Gastrocnemius medialis (tissue), 4 donors: Measurements from ENCODE around the gene EFHD1. TPM values are rescaled to one million over a fixed set of nuclear protein-coding genes. Genes with fewer than 3 reads are reported as not detected.

Source experiments
- ATAC-seq, 2 donors: fragments of 150-250 bp; one replicate each; pipeline ENCODE4 v1.9.1; 2016
- DNase-seq, 2 donors: peaks; one replicate each; pipeline ENCODE4 v3.0.0-alpha.2; 2019
- H3K27ac ChIP-seq, 4 donors: fragments of 200-600 bp; sonication (generic); 1 replicate in 1 of 4; 2 replicates in 3 of 4; pipeline ENCODE4 v1.5.1; 2016 to 2018; ENCODE audit warnings: mild to moderate bottlenecking in 2 of 4, moderate library complexity in 1 of 4
- H3K27me3 ChIP-seq, 3 donors: fragments of 200-600 bp; sonication (generic) in 2 of 3; 1 replicate in 1 of 3; 2 replicates in 2 of 3; pipeline versions ENCODE4 v1.5.1 to v1.6.0; 2016 to 2019; ENCODE audit warnings: mild to moderate bottlenecking in 1 of 3, moderate library complexity in 1 of 3
- H3K36me3 ChIP-seq, 2 donors: fragments of 200-600 bp; sonication (generic) in 1 of 2; one replicate each; pipeline ENCODE4 v1.5.1; 2017 to 2018
- H3K4me1 ChIP-seq, 2 donors: fragments of 200-600 bp; sonication (generic) in 1 of 2; one replicate each; pipeline ENCODE4 v1.5.1; 2016 to 2017; ENCODE audit warnings: mild to moderate bottlenecking in 2 of 2
- H3K4me3 ChIP-seq, 4 donors: fragments of 200-600 bp; sonication (generic) in 3 of 4; 1 replicate in 1 of 4; 2 replicates in 3 of 4; pipeline ENCODE4 v1.5.1; 2016 to 2019; ENCODE audit warnings: mild to moderate bottlenecking in 2 of 4
- H3K9me3 ChIP-seq, 3 donors: fragments of 200-600 bp; sonication (generic) in 2 of 3; 1 replicate in 1 of 3; 2 replicates in 2 of 3; pipeline ENCODE4 v1.5.1; 2016 to 2019
- CTCF ChIP-seq, 5 experiments: fragments of 450-650 bp in 3 of 5; fragments of 200-600 bp in 2 of 5; sonication (generic) in 2 of 5; IDR thresholded peaks in 4 of 5; conservative IDR thresholded peaks in 1 of 5; 1 replicate in 4 of 5; 2 replicates in 1 of 5; pipeline ENCODE4 v1.5.1; 2016 to 2019; ENCODE audit warnings: antibody characterized with exemption in 5 of 5, mild to moderate bottlenecking in 3 of 5, moderate library complexity in 3 of 5
- POLR2A ChIP-seq, 2 donors: fragments of 450-650 bp; IDR thresholded peaks; one replicate each; pipeline ENCODE4 v1.6.1; 2017; ENCODE audit warnings: antibody characterized with exemption in 2 of 2, mild to moderate bottlenecking in 2 of 2, moderate library complexity in 2 of 2
- in situ Hi-C, 4 donors: fragments of 200-750 bp; cut with MboI; loops; one replicate each; pipeline versions ENCODE4 v1.15.0 to v1.8.0; 2017; ENCODE audit warnings: low sequenced_read_pairs in 4 of 4
- intact Hi-C: fragments of 100-400 bp; cut with DNase I; formaldehyde crosslinking; loops from one replicate; pipeline ENCODE4 v1.15.1; 2023; ENCODE audit warnings: low total_unique reads
- total RNA-seq, 4 donors: library from RNA; depleted of rRNA; stranded (reverse); fragments of >200 nt; gene quantifications; one replicate each; pipeline versions ENCODE4 v1.1.0 to v1.2.3, GENCODE V29; 2016

The EFHD1 gene
- total RNA-seq, 4 donors from 2014 or later: 13.4 to 29.0 (median 13.9) TPM

- no peak for TF ChIP-seq CTCF (IDR thresholded peaks at IDR 0.05 in 4 of 5, conservative IDR thresholded peaks at IDR 0.05 in 1 of 5)
- no peak for TF ChIP-seq POLR2A (IDR thresholded peaks at IDR 0.05)
- Histone ChIP-seq H3K36me3 (no peaks in the 10 kb centered on the region), H3K4me1 (no peaks in the 10 kb centered on the region), H3K9me3 (no peaks in the 10 kb centered on the region), H3K4me3 (no peak overlapping the region), H3K27ac (no peak overlapping the region), H3K27me3 (no peaks in the 10 kb centered on the region)
- DNase-seq (no peak), ATAC-seq (no peak)
- in situ Hi-C loops (no loop called here), intact Hi-C loops (no loop called here)
Measured at GRCh38 chr2:232645061-232645460, 11.7 kb downstream of the EFHD1 start.

- Histone ChIP-seq H3K27me3 (no peaks in the 10 kb centered on the region), H3K36me3 (no peaks in the 10 kb centered on the region), H3K4me3 (no peak overlapping the region), H3K4me1 (peaks cover 0 to under 1% of the 10 kb centered on the region in 2 donors), H3K9me3 (no peaks in the 10 kb centered on the region), H3K27ac (no peak overlapping the region)
- intact Hi-C loops (no loop called here), in situ Hi-C loops (no loop called here)
- TF ChIP-seq POLR2A (IDR thresholded peaks at IDR 0.05) (no peak), CTCF (IDR thresholded peaks at IDR 0.05 in 4 of 5, conservative IDR thresholded peaks at IDR 0.05 in 1 of 5) (no peak)
- DNase-seq: no peak
- no peak for ATAC-seq
Measured at GRCh38 chr2:232646726-232647125, 13.3 kb downstream of the EFHD1 start.

DNA sequence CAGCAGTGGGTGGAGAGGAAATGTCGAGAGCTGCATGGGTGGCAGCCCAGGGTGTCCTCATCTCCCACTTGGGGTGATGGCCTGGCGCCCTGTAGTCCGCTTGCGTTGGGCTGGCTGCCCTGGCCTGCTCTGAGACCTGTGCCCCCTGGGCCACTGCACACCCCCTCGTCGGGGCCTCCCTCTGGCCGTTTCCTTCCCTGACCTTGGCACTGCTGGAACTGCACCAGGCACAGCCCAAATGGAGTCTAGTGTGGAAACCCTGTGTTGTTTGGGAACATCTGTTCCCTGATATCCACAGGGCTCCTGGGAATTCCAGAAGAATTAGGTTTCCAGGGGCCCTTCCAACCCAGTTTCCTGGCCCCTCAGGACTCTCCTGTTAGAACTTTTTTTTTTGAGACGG, 13.9 kb downstream of the EFHD1 start:
- TF ChIP-seq POLR2A (IDR thresholded peaks at IDR 0.05) (no peak), CTCF (IDR thresholded peaks at IDR 0.05 in 4 of 5, conservative IDR thresholded peaks at IDR 0.05 in 1 of 5) (no peak)
- Histone ChIP-seq H3K4me1 (peaks cover 0 to 6% of the 10 kb centered on the region in 2 donors), H3K9me3 (no peaks in the 10 kb centered on the region), H3K36me3 (no peaks in the 10 kb centered on the region), H3K4me3 (no peak overlapping the region), H3K27me3 (no peaks in the 10 kb centered on the region), H3K27ac (no peak overlapping the region)
- no peak for ATAC-seq
- DNase-seq: no peak
- in situ Hi-C loops: no loop called here
- intact Hi-C loops: no loop called here

DNA sequence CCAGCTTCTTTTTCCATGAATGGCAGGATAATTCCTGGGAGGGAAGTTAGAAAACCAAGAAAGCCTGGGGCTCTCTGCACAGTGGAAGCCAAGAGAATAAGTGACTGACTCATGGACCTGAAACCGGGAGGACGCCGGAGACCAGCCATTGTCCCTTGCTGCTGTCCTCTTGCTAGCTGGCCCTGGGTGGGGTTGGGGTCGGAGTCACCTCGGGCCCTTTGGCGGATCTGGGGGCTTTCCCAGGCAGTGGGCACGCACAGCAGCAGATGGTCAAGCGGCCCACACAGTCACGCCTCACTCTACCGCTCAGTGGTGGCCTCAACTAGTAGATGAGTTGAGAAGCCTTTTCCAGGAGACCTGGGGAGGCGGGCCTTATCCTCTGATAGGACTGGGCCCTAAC, 15.6 kb downstream of the EFHD1 start:
- no peak overlapping the region for H3K4me3 ChIP-seq
- ATAC-seq (no peak), DNase-seq (no peak)
- TF ChIP-seq CTCF (IDR thresholded peaks at IDR 0.05 in 4 of 5, conservative IDR thresholded peaks at IDR 0.05 in 1 of 5): no peak
- no peak for TF ChIP-seq POLR2A (IDR thresholded peaks at IDR 0.05)
- H3K9me3 ChIP-seq: no peaks in the 10 kb centered on the region
- no peak overlapping the region for H3K27ac ChIP-seq
- H3K27me3 ChIP-seq: no peaks in the 10 kb centered on the region
- no peaks in the 10 kb centered on the region for H3K36me3 ChIP-seq
- intact Hi-C loops (no loop called here), in situ Hi-C loops (no loop called here)
- H3K4me1 ChIP-seq: peaks cover 0 to 21% of the 10 kb centered on the region in 2 donors

- peak; percentile 6 to 43 for ATAC-seq
- peaks cover 0 to 40% of the 10 kb centered on the region in 2 donors for H3K4me1 ChIP-seq
- H3K27me3 ChIP-seq: no peaks in the 10 kb centered on the region
- no peaks in the 10 kb centered on the region for H3K9me3 ChIP-seq
- no peaks in the 10 kb centered on the region for H3K36me3 ChIP-seq
- H3K27ac ChIP-seq: peak overlapping the region in 2 of 4 donors; percentile 18 to 62
- TF ChIP-seq POLR2A (IDR thresholded peaks at IDR 0.05) (no peak), CTCF (IDR thresholded peaks at IDR 0.05 in 4 of 5, conservative IDR thresholded peaks at IDR 0.05 in 1 of 5) (no peak)
- in situ Hi-C loops (no loop called here), intact Hi-C loops (no loop called here)
- H3K4me3 ChIP-seq: no peak overlapping the region
- DNase-seq: no peak
Measured at GRCh38 chr2:232652505-232652851, 19.1 kb downstream of the EFHD1 start.
